Right lobe of liver (tissue), 4 donors: ENCODE results near the gene CIP2A.
"Not testable (repeated sequence)": the region's sequence is repeated elsewhere in the genome, so short reads cannot be mapped to it uniquely, and the experiment has no call there.

Source experiments
- CTCF ChIP-seq, 4 donors: fragments of 200-600 bp in 3 of 4; fragments of 450-650 bp in 1 of 4; IDR thresholded peaks; one replicate each; pipeline versions ENCODE4 v1.5.1 to v1.8.0; 2016 to 2022; ENCODE audit warnings: antibody characterized with exemption in 4 of 4, mild to moderate bottlenecking in 2 of 4
- POLR2A ChIP-seq: fragments of 450-650 bp; IDR thresholded peaks from one replicate; pipeline ENCODE4 v1.6.1; 2017; ENCODE audit warnings: antibody characterized with exemption, mild to moderate bottlenecking
- donor health status: DM: no; HTN: no; CAD: no.
- donor health status: DM: no; HTN: no; CAD: no.
- donor health status: DM: no; HTN: yes; CAD: no.

- not testable (repeated sequence) for TF ChIP-seq POLR2A; CTCF (IDR thresholded peaks at IDR 0.05)
Observed at GRCh38 chr3:108616090-108616489, 26.9 kb upstream of the CIP2A start.
